HFFc6 (cell line): Measurements from ENCODE around the gene LCE1E. TPM values are rescaled to one million over a fixed set of nuclear protein-coding genes. Genes with fewer than 3 reads are reported as not detected.

Experiments
- DNase-seq: peaks from one replicate; pipeline ENCODE4 v3.0.0-alpha.2; 2018
- H3K27ac Mint-ChIP-seq: 2 replicates; pipeline ENCODE4 v1.8.0; 2020; ENCODE audit warnings: mild to moderate bottlenecking, mixed read lengths
- H3K27me3 Mint-ChIP-seq: 2 replicates; pipeline ENCODE4 v1.8.0; 2021; ENCODE audit warnings: mild to moderate bottlenecking, moderate library complexity, mixed read lengths; ENCODE audit not compliant: insufficient read depth
- H3K36me3 Mint-ChIP-seq: 2 replicates; pipeline ENCODE4 v1.8.0; 2021; ENCODE audit warnings: low read depth, mixed read lengths
- H3K4me1 Mint-ChIP-seq: 2 replicates; pipeline ENCODE4 v1.8.0; 2020; ENCODE audit warnings: low read depth, mixed read lengths
- H3K4me3 Mint-ChIP-seq: 2 replicates; pipeline ENCODE4 v1.8.0; 2020; ENCODE audit warnings: mild to moderate bottlenecking, moderate library complexity, mixed read lengths
- H3K9me3 Mint-ChIP-seq: 2 replicates; pipeline ENCODE4 v1.8.0; 2020; ENCODE audit warnings: mild to moderate bottlenecking, mixed read lengths
- total RNA-seq, 6 experiments: library from RNA; stranded (reverse); fragmentation: NEBNext Ultra II Directional; extraction: Animal tissue kit (Norgen Biotek cat#: 25700); gene quantifications; 2 replicates in 1 of 6; 3 replicates in 5 of 6; pipeline ENCODE4 v1.2.3, GENCODE V29; 2021
- TF ChIP-seq, protein P1 (sequence below): fragments of 200-600 bp; sonication (generic); IDR thresholded peaks from 2 replicates; pipeline ENCODE4 v1.5.0; 2021; ENCODE audit warnings: antibody characterized with exemption, mild to moderate bottlenecking

Gene LCE1E
- total RNA-seq, 6 experiments from 2014 or later, result not detected

- Mint-ChIP-seq H3K4me1 (no peaks in the 10 kb centered on the region), H3K36me3 (no peaks in the 10 kb centered on the region), H3K27ac (no peak overlapping the region), H3K9me3 (peaks cover 19% of the 10 kb centered on the region), H3K27me3 (no peaks in the 10 kb centered on the region; the same call in 1 of the 2 replicates), H3K4me3 (no peak overlapping the region)
- TF ChIP-seq, protein P1, sequence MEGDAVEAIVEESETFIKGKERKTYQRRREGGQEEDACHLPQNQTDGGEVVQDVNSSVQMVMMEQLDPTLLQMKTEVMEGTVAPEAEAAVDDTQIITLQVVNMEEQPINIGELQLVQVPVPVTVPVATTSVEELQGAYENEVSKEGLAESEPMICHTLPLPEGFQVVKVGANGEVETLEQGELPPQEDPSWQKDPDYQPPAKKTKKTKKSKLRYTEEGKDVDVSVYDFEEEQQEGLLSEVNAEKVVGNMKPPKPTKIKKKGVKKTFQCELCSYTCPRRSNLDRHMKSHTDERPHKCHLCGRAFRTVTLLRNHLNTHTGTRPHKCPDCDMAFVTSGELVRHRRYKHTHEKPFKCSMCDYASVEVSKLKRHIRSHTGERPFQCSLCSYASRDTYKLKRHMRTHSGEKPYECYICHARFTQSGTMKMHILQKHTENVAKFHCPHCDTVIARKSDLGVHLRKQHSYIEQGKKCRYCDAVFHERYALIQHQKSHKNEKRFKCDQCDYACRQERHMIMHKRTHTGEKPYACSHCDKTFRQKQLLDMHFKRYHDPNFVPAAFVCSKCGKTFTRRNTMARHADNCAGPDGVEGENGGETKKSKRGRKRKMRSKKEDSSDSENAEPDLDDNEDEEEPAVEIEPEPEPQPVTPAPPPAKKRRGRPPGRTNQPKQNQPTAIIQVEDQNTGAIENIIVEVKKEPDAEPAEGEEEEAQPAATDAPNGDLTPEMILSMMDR, result no peak
- DNase-seq, result no peak
Measured at GRCh38 chr1:152761609-152762213, 24.3 kb upstream of the LCE1E start.

DNA sequence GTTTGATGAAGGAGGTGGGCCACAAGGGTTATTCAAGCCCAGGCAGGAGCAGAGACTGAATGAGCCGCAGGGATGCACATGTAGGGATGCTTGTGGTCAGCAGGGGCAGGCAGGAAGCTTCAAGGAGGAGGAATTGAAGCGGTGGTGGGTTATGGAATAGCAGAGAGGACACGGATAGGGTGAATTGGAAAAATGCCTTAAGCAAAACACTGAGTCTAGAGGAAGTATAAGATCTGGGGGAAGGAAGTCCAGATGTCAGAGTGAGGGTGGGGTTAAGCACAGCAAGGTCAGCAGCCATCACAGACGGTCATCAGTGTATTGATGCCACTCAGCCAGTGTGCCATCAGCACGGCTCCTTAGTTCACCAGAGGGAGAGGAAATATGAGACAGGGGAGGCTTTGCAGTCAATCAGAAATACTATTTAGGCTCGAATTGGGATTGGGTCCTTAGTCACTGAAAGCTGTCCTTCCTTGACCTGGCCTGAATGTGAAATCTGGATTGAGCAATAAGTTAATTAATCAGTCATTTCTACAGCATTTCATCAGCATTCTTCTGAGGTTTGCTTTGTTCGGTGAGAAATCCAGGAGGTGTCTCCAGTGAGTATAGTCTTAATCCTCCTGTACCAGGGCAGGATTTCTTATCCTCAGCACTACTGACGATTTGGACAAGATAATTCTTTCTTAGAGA is 17.1 kb upstream of the LCE1E start:
- Mint-ChIP-seq H3K36me3 (no peaks in the 10 kb centered on the region), H3K9me3 (peaks cover 11% of the 10 kb centered on the region; the same call in 1 of the 2 replicates), H3K4me3 (no peak overlapping the region), H3K27ac (no peak overlapping the region), H3K4me1 (no peaks in the 10 kb centered on the region; the same call in 1 of the 2 replicates), H3K27me3 (no peaks in the 10 kb centered on the region; the same call in none of the 2 replicates)
- TF ChIP-seq, protein P1, result no peak
- no peak for DNase-seq

- H3K9me3 Mint-ChIP-seq, result peaks cover 20% of the 10 kb centered on the region; the same call in 1 of the 2 replicates
- no peaks in the 10 kb centered on the region; the same call in none of the 2 replicates for H3K27me3 Mint-ChIP-seq
- H3K4me1 Mint-ChIP-seq, result no peaks in the 10 kb centered on the region; the same call in 1 of the 2 replicates
- no peak overlapping the region for H3K27ac Mint-ChIP-seq
- TF ChIP-seq, protein P1, result no peak
- H3K4me3 Mint-ChIP-seq, result no peak overlapping the region
- no peaks in the 10 kb centered on the region for H3K36me3 Mint-ChIP-seq
- DNase-seq, result no peak
Measured at GRCh38 chr1:152770411-152770810, 15.6 kb upstream of the LCE1E start.

DNA sequence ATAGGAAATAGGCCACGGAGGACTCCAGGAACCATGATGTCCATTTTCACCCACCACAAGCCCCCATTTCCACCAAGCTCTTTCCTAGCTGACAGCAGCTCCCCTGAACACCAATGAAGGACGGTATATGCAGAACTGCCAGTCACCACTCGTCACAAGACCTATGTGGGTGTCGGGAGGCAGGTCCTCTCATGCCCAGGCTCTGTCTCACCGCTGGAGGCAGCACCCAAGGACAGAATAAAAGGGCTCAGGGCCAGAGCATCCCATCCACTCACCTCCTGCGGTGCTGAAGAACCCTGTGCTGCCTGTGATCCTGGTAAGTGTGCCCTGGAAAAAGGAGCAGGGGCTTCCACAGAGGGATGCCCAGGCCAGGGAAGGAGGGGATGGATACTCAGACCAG is 11.2 kb upstream of the LCE1E start, which contains the start of gene LCE1F:
Gene LCE1F (plus strand): TSS at position 266 of the 400 bp plus-strand sequence. CDS start 1,232 bp downstream, outside the sequence.
- Mint-ChIP-seq H3K36me3 (no peaks in the 10 kb centered on the region), H3K4me1 (no peaks in the 10 kb centered on the region), H3K4me3 (no peak within 1 kb of the TSS), H3K9me3 (peaks cover 17% of the 10 kb centered on the region; the same call in 1 of the 2 replicates), H3K27ac (no peak within 1 kb of the TSS), H3K27me3 (no peaks in the 10 kb centered on the region; the same call in none of the 2 replicates)
- no peak for DNase-seq
- TF ChIP-seq, protein P1, result no peak

- TF ChIP-seq, protein P1, result no peak
- no peaks in the 10 kb centered on the region; the same call in none of the 2 replicates for H3K27me3 Mint-ChIP-seq
- no peak overlapping the region for H3K27ac Mint-ChIP-seq
- peaks cover 17% of the 10 kb centered on the region; the same call in 1 of the 2 replicates for H3K9me3 Mint-ChIP-seq
- no peaks in the 10 kb centered on the region for H3K36me3 Mint-ChIP-seq
- H3K4me1 Mint-ChIP-seq, result no peaks in the 10 kb centered on the region
- DNase-seq, result no peak
- no peak overlapping the region for H3K4me3 Mint-ChIP-seq
Measured at GRCh38 chr1:152776361-152776760, 9.7 kb upstream of the LCE1E start.
